ENCODE data around the gene VAX1. TPM values are rescaled to one million over a fixed set of nuclear protein-coding genes. Genes with fewer than 3 reads are reported as not detected.

Gene VAX1
- total RNA-seq, 1 experiment from 2014 or later = not detected

DNA sequence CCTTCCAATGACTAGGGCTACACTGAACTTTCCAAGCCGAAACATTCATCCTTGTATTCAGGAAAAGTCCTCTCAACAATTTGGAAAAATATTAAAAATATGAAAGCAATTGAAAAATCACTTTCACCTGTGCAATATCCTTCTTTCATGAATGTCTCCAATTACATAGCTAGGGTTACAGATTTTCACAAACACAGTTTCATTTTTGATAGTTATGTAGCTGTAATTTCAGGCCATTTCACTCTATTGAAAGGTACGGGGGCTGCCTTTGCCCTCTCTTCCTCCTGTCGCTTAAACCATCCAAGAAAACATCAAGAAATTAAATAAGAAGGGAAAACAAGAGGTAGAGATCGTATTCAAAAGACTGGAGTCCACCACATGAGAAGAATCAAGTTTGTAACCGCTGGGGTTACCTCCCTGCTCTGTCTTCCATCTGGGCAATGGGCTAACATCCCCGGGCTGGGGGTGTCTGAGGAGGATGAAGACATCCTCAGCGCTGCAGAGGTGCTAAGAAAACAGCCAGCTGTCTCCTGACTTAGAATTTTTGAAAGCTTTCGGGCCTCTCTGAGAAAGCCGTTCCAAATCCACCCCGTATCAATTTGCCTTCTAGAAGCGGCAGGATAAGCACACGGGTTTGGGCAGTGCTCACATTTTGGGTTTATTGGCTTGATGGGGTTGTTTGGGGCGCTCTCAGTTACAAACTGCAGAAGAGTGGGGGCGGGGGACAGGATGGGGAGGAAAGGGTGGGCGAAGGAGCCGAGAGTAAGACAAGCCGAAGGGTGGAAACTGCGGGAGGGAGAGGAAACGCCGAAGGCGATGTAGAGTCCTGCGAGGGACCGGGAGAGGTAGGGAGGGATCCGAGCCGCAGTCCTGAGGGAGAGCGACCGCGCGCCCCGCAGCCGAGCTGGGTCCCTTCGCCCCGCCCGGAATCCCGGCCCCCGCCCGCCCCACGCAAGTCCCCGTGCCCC, 24.3 kb upstream of the VAX1 start:
- no peak overlapping the region for H4K91ac ChIP-seq (ENCODE audit: insufficient read length, low read depth, low read length)
- Mint-ChIP-seq H3K4me3 (peak overlapping the region; percentile 48 to 81), H3K4me1 (peaks cover 33 to 58% of the 10 kb centered on the region in 2 experiments), H3K27ac (no peak overlapping the region), H3K9me3 (peaks cover 0 to 21% of the 10 kb centered on the region in 2 experiments; a peak in 1 of 5 replicates), H3K36me3 (ENCODE audit: insufficient read depth in 1 of 3, low read depth in 3 of 3) (no peaks in the 10 kb centered on the region; a peak in 1 of 7 replicates), H3K27me3 (ENCODE audit: low read depth) (peaks cover 99% of the 10 kb centered on the region)
- no peaks in the 10 kb centered on the region for H3K9me3 ChIP-seq (ENCODE audit: control insufficient read depth, low read depth, low read length)
- no peak overlapping the region for H4K5ac ChIP-seq (ENCODE audit: insufficient read length, low read depth, low read length)
- H3K27me3 ChIP-seq (ENCODE audit: insufficient read depth, low read length) = peaks cover 81% of the 10 kb centered on the region
- H3K14ac ChIP-seq (ENCODE audit: insufficient read depth, low read length) = no peak overlapping the region
- TF ChIP-seq, protein P1, sequence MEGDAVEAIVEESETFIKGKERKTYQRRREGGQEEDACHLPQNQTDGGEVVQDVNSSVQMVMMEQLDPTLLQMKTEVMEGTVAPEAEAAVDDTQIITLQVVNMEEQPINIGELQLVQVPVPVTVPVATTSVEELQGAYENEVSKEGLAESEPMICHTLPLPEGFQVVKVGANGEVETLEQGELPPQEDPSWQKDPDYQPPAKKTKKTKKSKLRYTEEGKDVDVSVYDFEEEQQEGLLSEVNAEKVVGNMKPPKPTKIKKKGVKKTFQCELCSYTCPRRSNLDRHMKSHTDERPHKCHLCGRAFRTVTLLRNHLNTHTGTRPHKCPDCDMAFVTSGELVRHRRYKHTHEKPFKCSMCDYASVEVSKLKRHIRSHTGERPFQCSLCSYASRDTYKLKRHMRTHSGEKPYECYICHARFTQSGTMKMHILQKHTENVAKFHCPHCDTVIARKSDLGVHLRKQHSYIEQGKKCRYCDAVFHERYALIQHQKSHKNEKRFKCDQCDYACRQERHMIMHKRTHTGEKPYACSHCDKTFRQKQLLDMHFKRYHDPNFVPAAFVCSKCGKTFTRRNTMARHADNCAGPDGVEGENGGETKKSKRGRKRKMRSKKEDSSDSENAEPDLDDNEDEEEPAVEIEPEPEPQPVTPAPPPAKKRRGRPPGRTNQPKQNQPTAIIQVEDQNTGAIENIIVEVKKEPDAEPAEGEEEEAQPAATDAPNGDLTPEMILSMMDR (conservative IDR thresholded peaks at IDR 0.05) = no peak
- H3K27ac ChIP-seq (ENCODE audit: insufficient read length, low read depth, low read length) = no peak overlapping the region
- no peak overlapping the region for H3K9ac ChIP-seq (ENCODE audit: extremely low read depth, insufficient read length, low read length)
- no peak overlapping the region for H2BK5ac ChIP-seq (ENCODE audit: insufficient read length, low read length)
- H4K8ac ChIP-seq (replicated peaks; ENCODE audit: insufficient read length, low read depth, low read length) = no peak overlapping the region
- peaks cover 12% of the 10 kb centered on the region for H3K4me1 ChIP-seq (ENCODE audit: insufficient read depth, low read length)
- no peak overlapping the region for H2AFZ ChIP-seq (ENCODE audit: low read length)
- no peak overlapping the region for H3K56ac ChIP-seq (ENCODE audit: insufficient read length, low read depth, low read length)
- peak; percentile 77 for DNase-seq
- H3K79me1 ChIP-seq (ENCODE audit: insufficient read depth, low read depth, low read length, poor library complexity, severe bottlenecking) = no peaks in the 10 kb centered on the region
- no peak overlapping the region for H2BK120ac ChIP-seq (ENCODE audit: low read depth, low read length, poor library complexity, severe bottlenecking)
- H3K79me2 ChIP-seq (ENCODE audit: insufficient read depth, low read length) = no peaks in the 10 kb centered on the region
- H4K20me1 ChIP-seq (ENCODE audit: control insufficient read depth, insufficient read depth, insufficient read length) = no peaks in the 10 kb centered on the region
- H3K23me2 ChIP-seq (ENCODE audit: insufficient read length, low read depth, low read length, poor library complexity, severe bottlenecking) = peaks cover 10% of the 10 kb centered on the region
- no peak overlapping the region for H3K18ac ChIP-seq (ENCODE audit: insufficient read length, low read depth, low read length)
- H3K23ac ChIP-seq (ENCODE audit: insufficient read length, low read depth, low read length) = no peak overlapping the region
- H2BK12ac ChIP-seq (ENCODE audit: insufficient read length, low read depth, low read length) = no peak overlapping the region
- WGBS (ENCODE audit: extremely low coverage, insufficient read length, low lambda C conversion rate) = no CpG with 5 or more reads among the region's 39 CpGs
- H3K4ac ChIP-seq (ENCODE audit: low read depth, low read length) = no peak overlapping the region
- no peak overlapping the region for H3T11ph ChIP-seq (ENCODE audit: low read length)
- no peak overlapping the region for H2AK5ac ChIP-seq (ENCODE audit: insufficient read length, low read length)
- no peak overlapping the region for H2BK20ac ChIP-seq (ENCODE audit: low read depth, low read length, poor library complexity, severe bottlenecking)
- H2BK15ac ChIP-seq (ENCODE audit: low read depth, low read length) = no peak overlapping the region
- peak overlapping the region; percentile 24 for H3K4me2 ChIP-seq (ENCODE audit: insufficient read depth, insufficient read length, low read length)
